HepG2 (cell line): ENCODE results near the gene FKBP1B. TPM values are rescaled to one million over a fixed set of nuclear protein-coding genes. Genes with fewer than 3 reads are reported as not detected.
A peak's percentile ranks its signal among the peaks of the same experiment; 100 is the strongest.

Experiments
- AKAP8 ChIP-seq: sonication (generic); formaldehyde crosslinking; IDR thresholded peaks from 2 replicates; pipeline ENCODE4 v1.5.1; 2020; ENCODE audit warnings: mild to moderate bottlenecking, missing genetic modification reagents
- BRF2 ChIP-seq: sonication (generic); formaldehyde crosslinking; IDR thresholded peaks from 2 replicates; pipeline ENCODE4 v1.8.1; 2022; ENCODE audit warnings: mild to moderate bottlenecking, missing genetic modification reagents
- EHMT2 ChIP-seq: fragments of 200-600 bp; sonication (generic); IDR thresholded peaks from 2 replicates; pipeline ENCODE4 v1.7.0; 2017; ENCODE audit warnings: antibody characterized with exemption, low read depth, low read length, borderline replicate concordance
- KDM2A ChIP-seq: sonication (generic); formaldehyde crosslinking; IDR thresholded peaks from 2 replicates; pipeline ENCODE4 v1.4.0; 2020; ENCODE audit warnings: low read depth, missing genetic modification reagents, borderline replicate concordance
- NCOR1 ChIP-seq: fragments of 200-600 bp; sonication (generic); IDR thresholded peaks from 2 replicates; pipeline ENCODE4 v1.7.0; 2017; ENCODE audit warnings: antibody characterized with exemption, low read length, borderline replicate concordance
- NFE2L1 ChIP-seq: sonication (generic); formaldehyde crosslinking; IDR thresholded peaks from 2 replicates; pipeline ENCODE4 v1.4.0; 2020; ENCODE audit warnings: missing genetic modification reagents, mild to moderate bottlenecking, borderline replicate concordance
- NR2F2 ChIP-seq: IDR thresholded peaks from 2 replicates; pipeline ENCODE4 v1.6.1; 2012; ENCODE audit warnings: low read depth, inconsistent platforms, borderline replicate concordance
- POGZ ChIP-seq: sonication (generic); formaldehyde crosslinking; IDR thresholded peaks from 2 replicates; pipeline ENCODE4 v1.4.0; 2020; ENCODE audit warnings: mild to moderate bottlenecking, missing genetic modification reagents
- RAD51 ChIP-seq: fragments of 450-650 bp; IDR thresholded peaks from 2 replicates; pipeline ENCODE4 v1.6.1; 2016; ENCODE audit warnings: borderline replicate concordance
- RFX3 ChIP-seq: IDR thresholded peaks from 2 replicates; pipeline ENCODE4 v1.6.1; 2016; ENCODE audit warnings: missing biosample characterization, missing genetic modification reagents
- SNAPC5 ChIP-seq: sonication (generic); formaldehyde crosslinking; IDR thresholded peaks from 2 replicates; pipeline ENCODE4 v1.8.1; 2023; ENCODE audit warnings: mild to moderate bottlenecking, missing genetic modification reagents, borderline replicate concordance
- SOX6 ChIP-seq, 2 experiments: fragments of 450-650 bp in 1 of 2; sonication (generic) in 1 of 2; formaldehyde crosslinking in 1 of 2; IDR thresholded peaks; 2 replicates each; pipeline versions ENCODE4 v1.4.0 to v1.6.1; 2017 to 2020; ENCODE audit warnings: antibody characterized with exemption in 1 of 2, mild to moderate bottlenecking in 1 of 2, missing genetic modification reagents in 1 of 2
- SSRP1 ChIP-seq: IDR thresholded peaks from 2 replicates; pipeline ENCODE4 v1.6.1; 2016; ENCODE audit warnings: control low read depth
- YEATS4 ChIP-seq: sonication (generic); formaldehyde crosslinking; IDR thresholded peaks from 2 replicates; pipeline ENCODE4 v1.4.0; 2020; ENCODE audit warnings: missing genetic modification reagents, borderline replicate concordance
- ZBTB21 ChIP-seq: sonication (generic); formaldehyde crosslinking; IDR thresholded peaks from 2 replicates; pipeline ENCODE4 v1.4.0; 2020; ENCODE audit warnings: missing genetic modification reagents
- ZBTB7A ChIP-seq: sonication (generic); formaldehyde crosslinking; IDR thresholded peaks from 2 replicates; pipeline ENCODE4 v1.8.0; 2022; ENCODE audit warnings: mild to moderate bottlenecking, missing genetic modification reagents
- ZFYVE20 ChIP-seq: sonication (generic); formaldehyde crosslinking; IDR thresholded peaks from 2 replicates; pipeline ENCODE4 v1.8.0; 2023; ENCODE audit warnings: low read depth, mild to moderate bottlenecking, moderate library complexity, missing genetic modification reagents, borderline replicate concordance
- ZNF205 ChIP-seq: IDR thresholded peaks from 2 replicates; pipeline ENCODE4 v1.6.1; 2018; ENCODE audit warnings: missing biosample characterization, missing genetic modification reagents
- ZNF256 ChIP-seq: sonication (generic); formaldehyde crosslinking; conservative IDR thresholded peaks from 2 replicates; pipeline ENCODE4 v1.4.0; 2020; ENCODE audit warnings: missing genetic modification reagents
- ZNF3 ChIP-seq: IDR thresholded peaks from 2 replicates; pipeline ENCODE4 v1.7.0; 2017; ENCODE audit warnings: inconsistent platforms
- ZNF337 ChIP-seq: sonication (generic); formaldehyde crosslinking; IDR thresholded peaks from 2 replicates; pipeline ENCODE4 v1.5.1; 2020; ENCODE audit warnings: missing genetic modification reagents, low read depth, mild to moderate bottlenecking, borderline replicate concordance
- ZNF362 ChIP-seq: sonication (generic); formaldehyde crosslinking; IDR thresholded peaks from 2 replicates; pipeline ENCODE4 v1.4.0; 2020; ENCODE audit warnings: missing genetic modification reagents, mild to moderate bottlenecking, borderline replicate concordance
- ZNF441 ChIP-seq: sonication (generic); formaldehyde crosslinking; IDR thresholded peaks from 2 replicates; pipeline ENCODE4 v1.7.0; 2021; ENCODE audit warnings: missing genetic modification reagents, borderline replicate concordance
- ZNF563 ChIP-seq: sonication (generic); formaldehyde crosslinking; IDR thresholded peaks from 2 replicates; pipeline ENCODE4 v1.8.0; 2022; ENCODE audit warnings: mild to moderate bottlenecking, moderate library complexity, missing genetic modification reagents
- ZNF776 ChIP-seq: sonication (generic); formaldehyde crosslinking; IDR thresholded peaks from 2 replicates; pipeline ENCODE4 v1.4.0; 2020; ENCODE audit warnings: mild to moderate bottlenecking, missing genetic modification reagents
- polyA plus RNA-seq, 8 experiments: library from polyadenylated mRNA; depleted of rRNA in 3 of 8; stranded (reverse) in 7 of 8; unstranded in 1 of 8; fragments of >200 nt; fragmentation: Illumina TruSeq in 4 of 8; extraction: Trizol in 4 of 8; gene quantifications; 2 replicates each; pipeline versions ENCODE4 v1.2.1 to v1.2.3, GENCODE V29; 2011 to 2016; ENCODE audit warnings: low read depth in 4 of 8, missing spikeins in 1 of 8, mixed read lengths in 1 of 8; ENCODE audit not compliant: insufficient read depth in 1 of 8
- total RNA-seq, 5 experiments: library from RNA; depleted of rRNA; stranded (reverse); fragments of >200 nt; fragmentation: Illumina TruSeq; extraction: Trizol; gene quantifications; 2 replicates each; pipeline ENCODE4 v1.2.3, GENCODE V29; 2016; ENCODE audit warnings: low read depth in 1 of 5
- TF ChIP-seq, protein P1 (sequence below): sonication (generic); formaldehyde crosslinking; IDR thresholded peaks from 2 replicates; pipeline ENCODE4 v1.4.0; 2020; ENCODE audit warnings: missing genetic modification reagents
- TF ChIP-seq, protein P2 (sequence below): sonication (generic); formaldehyde crosslinking; IDR thresholded peaks from 2 replicates; pipeline ENCODE4 v1.4.0; 2020; ENCODE audit warnings: missing genetic modification reagents; ENCODE audit errors: not compliant biosample characterization

FKBP1B gene
- total and polyA plus RNA-seq, 2 of the 13 experiments (the other 11 are each of a cell fraction or from before 2014, with no cell fraction given), result 35.2 to 96.3 TPM

DNA sequence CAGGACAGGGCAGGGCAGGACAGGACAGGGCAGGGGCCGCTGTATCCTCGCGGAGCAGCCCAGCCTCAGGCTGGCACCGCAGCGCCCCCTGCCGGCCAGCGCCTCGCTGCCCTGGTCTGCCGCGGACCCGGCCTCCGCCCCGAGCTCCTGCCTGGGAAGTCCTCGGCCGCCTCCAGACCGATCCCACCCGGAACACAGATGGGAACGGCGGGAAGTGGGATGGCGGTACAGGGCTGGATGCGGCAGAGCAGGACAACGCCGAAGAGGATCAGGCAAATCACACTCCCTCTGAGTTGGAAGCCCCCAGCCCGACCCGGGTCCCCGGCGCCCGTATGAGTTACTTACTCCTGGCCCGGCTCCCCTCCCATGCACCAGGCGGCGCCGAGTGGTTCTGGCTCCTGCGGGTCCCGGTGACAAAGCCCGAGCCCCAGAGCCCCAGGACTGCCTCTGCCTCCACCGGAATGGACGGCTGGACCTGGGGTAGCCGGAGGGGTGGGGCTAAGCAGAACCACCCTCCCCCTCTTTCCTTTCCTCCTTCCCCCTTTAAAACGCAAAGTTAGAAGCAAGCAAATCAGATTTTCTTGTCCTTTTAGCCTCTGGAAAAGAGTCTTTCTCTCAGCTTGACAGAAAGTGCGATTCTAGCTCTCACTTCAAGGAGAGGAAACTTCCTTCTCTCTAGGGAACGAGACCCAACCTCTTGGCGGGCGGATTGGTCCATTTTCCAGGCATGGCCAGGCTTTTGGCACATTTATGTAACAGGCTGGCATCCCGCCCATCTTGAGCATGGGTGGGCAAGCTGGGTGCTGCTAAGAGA, 35.1 kb downstream of the FKBP1B start, which contains the start of gene TP53I3 (continued):
- TF ChIP-seq RFX3 (CRISPR knock-in tag), result peak; percentile 4; the same call in 1 of the 2 replicates
- 0 out of 2 replicates have a peak, but pooled peaks have one; percentile 33 for TF ChIP-seq ZNF3 (CRISPR knock-in tag)
- no peak for TF ChIP-seq ZBTB21
- no peak for TF ChIP-seq ZNF362 (CRISPR knock-in tag)
- peak; percentile 63 for TF ChIP-seq ZNF205
- TF ChIP-seq ZNF337 (CRISPR knock-in tag), result peak; percentile 92; the same call in 1 of the 2 replicates
- no peak for TF ChIP-seq ZFYVE20 (CRISPR knock-in tag)
- peak; percentile 29; the same call in 1 of the 2 replicates for TF ChIP-seq ZNF776 (CRISPR knock-in tag)
- peak; percentile 95 for TF ChIP-seq YEATS4 (CRISPR knock-in tag)
- no peak for TF ChIP-seq SOX6 (IDR thresholded peaks at IDR 0.05)
- TF ChIP-seq SOX6 (CRISPR knock-in tag; IDR thresholded peaks at IDR 0.05), result peak; percentile 73
- peak; percentile 62; the same call in 1 of the 2 replicates for TF ChIP-seq ZBTB7A (CRISPR knock-in tag)
- peak; percentile 87 for TF ChIP-seq ZNF563
- TF ChIP-seq NR2F2, result 0 out of 2 replicates have a peak, but pooled peaks have one; percentile 30
- peak; percentile 65; the same call in 1 of the 2 replicates for TF ChIP-seq AKAP8 (CRISPR knock-in tag)
- TF ChIP-seq RAD51, result no peak
- peak; percentile 93 for TF ChIP-seq KDM2A (CRISPR knock-in tag)
- TF ChIP-seq EHMT2, result no peak
- peak; percentile 98 for TF ChIP-seq BRF2 (CRISPR knock-in tag)
- TF ChIP-seq, protein P1, sequence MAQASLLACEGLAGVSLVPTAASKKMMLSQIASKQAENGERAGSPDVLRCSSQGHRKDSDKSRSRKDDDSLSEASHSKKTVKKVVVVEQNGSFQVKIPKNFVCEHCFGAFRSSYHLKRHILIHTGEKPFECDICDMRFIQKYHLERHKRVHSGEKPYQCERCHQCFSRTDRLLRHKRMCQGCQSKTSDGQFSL (CRISPR knock-in tag), result no peak
- TF ChIP-seq, protein P2, sequence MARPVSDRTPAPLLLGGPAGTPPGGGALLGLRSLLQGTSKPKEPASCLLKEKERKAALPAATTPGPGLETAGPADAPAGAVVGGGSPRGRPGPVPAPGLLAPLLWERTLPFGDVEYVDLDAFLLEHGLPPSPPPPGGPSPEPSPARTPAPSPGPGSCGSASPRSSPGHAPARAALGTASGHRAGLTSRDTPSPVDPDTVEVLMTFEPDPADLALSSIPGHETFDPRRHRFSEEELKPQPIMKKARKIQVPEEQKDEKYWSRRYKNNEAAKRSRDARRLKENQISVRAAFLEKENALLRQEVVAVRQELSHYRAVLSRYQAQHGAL (CRISPR knock-in tag), result no peak
- TF ChIP-seq NCOR1, result no peak
- no peak; the same call in 1 of the 2 replicates for TF ChIP-seq SNAPC5
- TF ChIP-seq POGZ (CRISPR knock-in tag), result peak; percentile 84
- peak; percentile 52; the same call in 1 of the 2 replicates for TF ChIP-seq ZNF256 (CRISPR knock-in tag)
- no peak for TF ChIP-seq NFE2L1 (CRISPR knock-in tag)
- TF ChIP-seq ZNF441 (CRISPR knock-in tag), result no peak
- no peak for TF ChIP-seq SSRP1
